Measurements from ENCODE around the gene IQGAP3. TPM values are rescaled to one million over a fixed set of nuclear protein-coding genes. Genes with fewer than 3 reads are reported as not detected.
"Not testable (repeated sequence)": the region's sequence is repeated elsewhere in the genome, so short reads cannot be mapped to it uniquely, and the experiment has no call there.

IQGAP3 gene, protein sequence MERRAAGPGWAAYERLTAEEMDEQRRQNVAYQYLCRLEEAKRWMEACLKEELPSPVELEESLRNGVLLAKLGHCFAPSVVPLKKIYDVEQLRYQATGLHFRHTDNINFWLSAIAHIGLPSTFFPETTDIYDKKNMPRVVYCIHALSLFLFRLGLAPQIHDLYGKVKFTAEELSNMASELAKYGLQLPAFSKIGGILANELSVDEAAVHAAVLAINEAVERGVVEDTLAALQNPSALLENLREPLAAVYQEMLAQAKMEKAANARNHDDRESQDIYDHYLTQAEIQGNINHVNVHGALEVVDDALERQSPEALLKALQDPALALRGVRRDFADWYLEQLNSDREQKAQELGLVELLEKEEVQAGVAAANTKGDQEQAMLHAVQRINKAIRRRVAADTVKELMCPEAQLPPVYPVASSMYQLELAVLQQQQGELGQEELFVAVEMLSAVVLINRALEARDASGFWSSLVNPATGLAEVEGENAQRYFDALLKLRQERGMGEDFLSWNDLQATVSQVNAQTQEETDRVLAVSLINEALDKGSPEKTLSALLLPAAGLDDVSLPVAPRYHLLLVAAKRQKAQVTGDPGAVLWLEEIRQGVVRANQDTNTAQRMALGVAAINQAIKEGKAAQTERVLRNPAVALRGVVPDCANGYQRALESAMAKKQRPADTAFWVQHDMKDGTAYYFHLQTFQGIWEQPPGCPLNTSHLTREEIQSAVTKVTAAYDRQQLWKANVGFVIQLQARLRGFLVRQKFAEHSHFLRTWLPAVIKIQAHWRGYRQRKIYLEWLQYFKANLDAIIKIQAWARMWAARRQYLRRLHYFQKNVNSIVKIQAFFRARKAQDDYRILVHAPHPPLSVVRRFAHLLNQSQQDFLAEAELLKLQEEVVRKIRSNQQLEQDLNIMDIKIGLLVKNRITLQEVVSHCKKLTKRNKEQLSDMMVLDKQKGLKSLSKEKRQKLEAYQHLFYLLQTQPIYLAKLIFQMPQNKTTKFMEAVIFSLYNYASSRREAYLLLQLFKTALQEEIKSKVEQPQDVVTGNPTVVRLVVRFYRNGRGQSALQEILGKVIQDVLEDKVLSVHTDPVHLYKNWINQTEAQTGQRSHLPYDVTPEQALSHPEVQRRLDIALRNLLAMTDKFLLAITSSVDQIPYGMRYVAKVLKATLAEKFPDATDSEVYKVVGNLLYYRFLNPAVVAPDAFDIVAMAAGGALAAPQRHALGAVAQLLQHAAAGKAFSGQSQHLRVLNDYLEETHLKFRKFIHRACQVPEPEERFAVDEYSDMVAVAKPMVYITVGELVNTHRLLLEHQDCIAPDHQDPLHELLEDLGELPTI (N-terminal part only)
- total RNA-seq (2014; rRNA removed; shearing (Covaris generic)) = 39.5 and 41.8 TPM in 2 replicates
- 14.8 and 16.1 TPM in 2 replicates for polyA plus RNA-seq (2015; cell fraction: cytosol; rRNA removed)
- 186 and 199 TPM in 2 replicates for polyA plus RNA-seq (2015; cell fraction: nucleus; rRNA removed)

DNA sequence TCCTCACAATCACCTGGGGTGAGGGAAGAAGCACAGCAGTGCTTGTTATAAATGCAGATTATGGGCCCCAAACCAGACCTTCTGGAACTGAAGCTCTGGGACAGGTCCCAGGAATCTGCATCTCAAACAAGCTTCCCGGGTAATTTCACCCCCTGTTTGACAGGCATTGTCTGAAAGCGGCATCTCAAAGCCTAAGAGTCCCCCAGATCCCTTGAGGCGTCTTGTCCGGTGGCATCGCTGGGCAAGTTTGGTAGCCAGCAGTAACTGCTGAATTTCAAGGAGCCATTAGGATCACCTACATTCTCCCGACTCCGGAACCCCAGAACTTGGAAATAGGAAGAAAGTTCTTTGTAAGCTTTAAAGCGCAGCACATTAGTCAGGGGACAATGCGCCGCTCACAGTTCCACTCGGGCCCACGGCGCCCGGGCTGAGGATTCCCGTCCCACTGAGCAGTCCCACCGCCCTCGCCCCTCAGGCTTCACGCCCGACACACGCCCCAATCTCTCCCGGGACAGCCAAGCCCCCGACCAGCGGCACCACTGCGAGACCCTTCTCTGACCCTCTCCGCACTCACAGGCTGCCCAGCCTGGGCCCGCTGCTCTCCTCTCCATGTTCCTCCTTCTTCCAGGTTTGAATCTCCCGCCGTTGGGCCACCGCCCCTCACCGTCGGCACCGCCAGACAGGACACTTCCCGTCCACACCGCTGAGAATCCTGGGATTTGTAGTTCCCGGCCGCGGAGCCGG, at the start of gene IQGAP3:
Gene IQGAP3, minus strand, starts transcription at position 647 of the 744 bp plus-strand sequence. Its CDS starts 36 bp downstream, at position 611.
- peak; percentile 73 for DNase-seq (ENCODE audit: low read depth)

DNA sequence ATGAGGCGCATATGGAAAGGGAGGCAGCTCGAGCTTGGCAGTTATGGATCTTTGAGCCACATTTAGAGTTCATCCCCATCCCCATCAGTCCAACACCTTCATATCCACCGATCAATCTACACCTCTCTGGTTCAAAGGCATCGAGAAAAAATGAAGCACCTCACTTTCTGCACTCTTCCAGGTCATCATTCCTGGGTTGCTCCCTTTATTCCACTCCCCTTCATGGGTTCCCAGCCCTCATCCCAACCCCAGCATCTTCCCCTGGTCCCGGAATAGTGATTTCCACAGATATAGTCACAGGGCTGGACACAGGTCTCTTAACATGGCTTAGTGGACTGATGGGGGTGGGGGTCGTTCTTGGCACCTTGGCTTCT, 47.2 kb upstream of the IQGAP3 start:
- no peak for DNase-seq (ENCODE audit: low read depth)

DNA sequence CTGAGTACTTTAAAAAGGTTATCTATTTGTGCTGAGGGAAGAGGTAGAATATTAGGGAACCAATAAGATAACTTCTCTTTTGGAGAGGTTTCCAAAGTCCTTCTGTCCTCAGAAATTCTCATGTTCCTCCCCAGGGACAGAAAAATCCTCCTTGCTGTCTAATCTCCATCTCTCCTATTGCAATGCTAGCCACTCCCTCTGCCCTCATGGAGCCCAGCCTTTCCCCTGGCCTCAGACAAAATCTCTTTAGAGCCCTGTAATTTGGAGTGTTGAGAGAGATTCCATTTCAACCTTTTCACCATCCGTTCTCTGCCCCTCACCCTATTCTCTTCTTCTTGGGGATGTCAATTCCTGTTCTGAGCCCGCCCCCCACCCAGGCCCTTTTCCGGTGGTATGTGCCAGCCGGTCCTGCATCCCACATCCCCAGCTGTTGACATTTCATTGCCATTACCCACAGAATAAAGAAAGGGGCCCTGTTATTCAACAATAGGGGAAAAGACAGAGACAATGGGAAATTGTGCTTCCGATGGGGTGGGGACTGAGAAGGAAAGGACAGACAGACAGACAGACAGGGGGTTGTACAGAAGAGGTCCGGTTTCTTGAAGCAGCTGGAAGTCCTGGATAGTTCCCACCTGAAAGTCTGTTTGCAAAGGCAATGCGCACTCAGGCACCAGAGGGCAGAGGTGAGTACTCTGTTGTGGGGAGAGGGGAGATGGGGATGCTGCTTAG, 46.7 kb upstream of the IQGAP3 start, which contains the start of gene HAPLN2:
Gene HAPLN2, plus strand, starts transcription at position 563 of the 729 bp plus-strand sequence. CDS start 4,076 bp downstream, outside the sequence.
- no peak for DNase-seq (ENCODE audit: low read depth)

DNA sequence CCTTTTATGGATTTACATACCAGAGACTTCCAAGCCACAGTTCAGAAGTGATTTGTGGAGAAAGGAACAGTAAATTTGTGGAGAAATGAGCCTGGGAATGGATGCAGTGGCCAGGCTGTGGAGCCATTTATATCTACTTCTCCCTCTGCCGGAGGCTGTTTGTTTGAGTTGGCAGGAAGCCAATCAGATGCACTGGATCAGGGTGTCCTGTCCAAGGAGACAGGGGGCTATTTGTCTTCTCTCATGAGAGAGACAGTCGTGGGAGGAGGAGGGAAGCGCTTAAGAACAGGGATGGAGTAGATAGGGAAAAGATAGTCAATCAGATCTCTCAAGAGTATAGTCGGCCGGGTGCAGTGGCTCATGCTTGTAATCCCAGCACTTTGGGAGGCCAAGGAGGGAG, 44.1 kb upstream of the IQGAP3 start:
- DNase-seq (ENCODE audit: low read depth) = no peak

DNA sequence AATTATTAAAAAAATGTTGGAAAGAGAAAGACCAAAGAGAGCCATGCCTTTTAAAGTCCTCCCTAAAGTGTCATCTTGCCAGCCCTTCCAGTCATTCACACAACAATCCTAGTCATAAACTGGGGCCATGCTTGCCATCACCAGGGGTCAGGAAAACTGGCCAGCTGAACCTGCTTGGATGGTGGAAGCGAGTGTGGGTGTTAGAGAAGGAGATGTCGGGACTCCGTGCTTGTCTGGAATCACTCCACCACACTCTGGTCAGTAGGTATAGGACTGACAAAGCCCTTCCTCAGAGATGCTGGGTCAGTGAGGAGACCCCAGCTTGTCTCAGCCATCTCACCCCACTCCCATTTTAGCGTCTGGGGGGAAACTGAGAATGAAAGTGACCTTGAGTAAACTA, 43.6 kb upstream of the IQGAP3 start:
- DNase-seq (ENCODE audit: low read depth) = no peak

DNA sequence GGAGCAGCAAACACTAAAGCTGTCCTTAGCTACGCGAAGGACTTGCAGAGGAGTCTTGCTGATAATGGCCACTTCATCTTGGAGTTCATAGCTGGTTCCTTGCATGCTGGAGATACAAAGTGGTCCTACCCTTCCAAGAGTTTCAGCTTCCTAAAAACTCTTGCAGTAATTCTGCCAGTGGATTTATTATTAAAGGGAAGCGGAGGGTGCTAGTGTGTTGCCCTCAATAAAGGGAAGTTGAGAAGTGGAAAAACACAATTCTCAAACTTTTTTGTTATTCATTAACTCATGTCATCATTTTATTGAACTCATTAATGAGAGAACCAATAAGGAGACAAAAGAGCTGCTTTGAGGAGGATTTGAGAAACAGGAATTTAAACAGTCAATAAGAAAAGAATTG, 40.3 kb upstream of the IQGAP3 start:
- no peak for DNase-seq (ENCODE audit: low read depth)

DNA sequence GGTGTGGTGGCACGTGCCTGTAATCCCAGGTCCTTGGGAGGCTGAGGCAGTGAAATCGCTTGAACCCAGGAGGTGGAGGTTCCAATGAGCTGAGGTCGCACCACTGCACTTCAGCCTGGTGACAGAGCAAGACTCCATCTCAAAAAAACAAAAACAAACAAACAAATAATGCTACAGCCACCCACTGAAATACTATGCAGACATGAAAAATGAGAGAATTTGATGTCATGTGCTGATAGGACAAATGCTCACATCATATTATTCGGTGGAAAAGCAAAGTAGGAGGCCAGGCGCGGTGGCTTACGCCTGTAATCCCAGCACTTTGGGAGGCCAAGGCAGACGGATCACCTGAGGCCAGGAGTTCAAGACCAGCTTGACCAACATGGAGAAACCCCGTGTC, 37.7 kb upstream of the IQGAP3 start:
- not testable (repeated sequence) for DNase-seq (ENCODE audit: low read depth)

DNA sequence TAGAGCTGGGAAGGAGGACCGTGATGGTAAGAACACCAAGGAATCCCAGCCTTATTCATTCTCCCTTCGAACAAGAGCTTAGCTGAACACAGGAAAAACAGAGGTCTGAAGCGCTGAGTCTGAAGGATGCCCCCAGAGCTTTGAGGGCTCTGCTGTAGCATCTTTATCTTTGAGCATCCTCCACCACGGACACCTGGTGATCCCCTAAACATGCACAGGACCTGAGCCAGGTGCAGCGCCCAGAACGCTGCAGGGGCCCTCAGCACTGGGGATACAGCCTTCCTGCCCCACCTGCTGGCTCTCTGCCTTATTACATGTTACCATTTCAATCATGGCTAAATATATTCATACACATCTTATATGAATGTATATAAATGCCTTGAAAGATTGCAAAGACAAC, 36.6 kb upstream of the IQGAP3 start:
- no peak for DNase-seq (ENCODE audit: low read depth)

DNA sequence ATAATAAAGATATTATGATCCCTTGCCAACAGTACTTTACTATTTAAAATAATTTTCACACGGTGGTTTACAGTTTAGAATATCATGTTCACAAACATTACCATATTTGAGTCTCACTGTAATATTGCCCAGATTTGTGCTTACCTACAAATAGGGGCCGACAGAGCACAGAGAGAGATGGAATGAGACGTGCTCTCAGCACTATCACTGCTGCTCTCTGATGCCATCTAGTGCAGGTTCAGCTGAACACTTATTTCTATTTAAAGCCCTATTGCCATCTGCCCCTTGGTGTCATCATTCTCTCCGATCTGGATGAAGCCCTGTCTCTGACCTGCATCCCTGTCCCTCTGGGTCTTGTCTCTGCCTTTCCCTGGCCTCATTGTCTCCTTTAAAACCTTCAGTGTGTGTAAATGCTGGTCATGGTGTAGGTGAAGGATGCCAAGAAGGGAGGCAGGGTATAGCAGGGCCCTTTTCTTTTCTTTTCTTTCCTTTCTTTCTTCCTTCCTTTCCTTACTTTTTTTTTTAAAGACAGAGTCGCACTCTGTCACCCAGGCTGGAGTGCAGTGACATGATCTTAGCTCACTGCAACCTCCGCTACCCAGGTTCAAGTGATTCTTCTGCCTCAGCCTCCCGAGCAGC, 35.8 kb upstream of the IQGAP3 start:
- DNase-seq (ENCODE audit: low read depth) = peak; percentile 68

DNA sequence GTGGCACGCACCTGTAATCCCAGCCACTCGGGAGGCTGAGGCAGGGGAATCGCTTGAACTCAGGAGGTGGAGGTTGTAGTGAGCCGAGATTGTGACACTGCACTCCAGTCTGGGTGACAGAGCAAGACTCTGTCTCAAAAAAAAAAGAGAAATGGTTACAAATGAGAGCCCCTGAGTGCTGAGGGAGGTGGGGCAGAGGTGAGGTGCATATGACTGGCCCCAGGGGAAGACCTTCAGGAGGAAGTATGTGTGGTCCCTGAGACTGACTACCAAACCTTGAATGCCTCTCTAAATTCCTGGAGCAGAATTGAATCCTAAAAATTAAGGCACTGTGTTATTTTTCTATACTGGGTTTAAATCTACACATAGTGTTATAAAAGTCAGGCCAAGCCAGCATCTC, 35.0 kb upstream of the IQGAP3 start:
- DNase-seq (ENCODE audit: low read depth) = not testable (repeated sequence)

DNA sequence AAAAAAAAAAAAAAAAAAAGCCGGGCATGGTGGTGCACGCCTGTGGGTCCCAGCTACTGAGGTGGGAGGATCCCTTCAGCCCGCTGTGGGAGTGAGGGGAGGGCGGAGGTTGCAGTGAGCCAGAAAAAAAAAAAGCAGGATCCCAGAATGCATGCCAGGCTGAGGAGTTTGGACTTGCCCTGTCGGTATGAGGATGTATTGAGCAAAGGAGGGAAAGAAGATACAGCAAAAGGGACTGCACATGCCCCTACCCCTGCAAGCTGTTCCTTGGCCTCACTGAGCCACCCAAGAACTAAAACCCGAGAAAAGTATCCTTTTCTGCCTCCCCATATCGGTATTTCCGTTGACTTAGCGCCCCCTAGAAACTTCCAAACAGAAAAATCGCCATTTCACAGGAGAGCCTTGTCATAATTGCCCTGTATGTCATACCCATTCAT, 30.2 kb upstream of the IQGAP3 start:
- no peak for DNase-seq (ENCODE audit: low read depth)

DNA sequence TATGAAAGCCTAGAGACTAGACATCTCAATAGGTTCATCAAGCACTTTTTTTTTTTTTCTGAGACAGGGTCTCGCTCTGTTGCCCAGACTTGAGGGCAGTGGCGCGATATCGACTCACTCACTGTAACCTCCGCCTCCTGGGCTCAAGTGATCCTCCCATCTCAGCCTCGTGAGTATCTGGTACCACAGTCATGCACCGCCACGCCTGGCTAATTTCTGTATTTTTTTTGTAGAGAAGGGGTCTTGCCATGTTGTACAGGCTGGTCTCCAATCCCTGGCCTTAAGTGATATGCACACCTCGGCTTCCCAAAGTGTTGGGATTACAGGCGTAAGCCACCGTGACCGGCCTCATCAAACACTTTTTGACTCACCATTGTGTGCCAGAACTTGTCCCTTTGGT, 29.5 kb upstream of the IQGAP3 start:
- DNase-seq (ENCODE audit: low read depth) = no peak

DNA sequence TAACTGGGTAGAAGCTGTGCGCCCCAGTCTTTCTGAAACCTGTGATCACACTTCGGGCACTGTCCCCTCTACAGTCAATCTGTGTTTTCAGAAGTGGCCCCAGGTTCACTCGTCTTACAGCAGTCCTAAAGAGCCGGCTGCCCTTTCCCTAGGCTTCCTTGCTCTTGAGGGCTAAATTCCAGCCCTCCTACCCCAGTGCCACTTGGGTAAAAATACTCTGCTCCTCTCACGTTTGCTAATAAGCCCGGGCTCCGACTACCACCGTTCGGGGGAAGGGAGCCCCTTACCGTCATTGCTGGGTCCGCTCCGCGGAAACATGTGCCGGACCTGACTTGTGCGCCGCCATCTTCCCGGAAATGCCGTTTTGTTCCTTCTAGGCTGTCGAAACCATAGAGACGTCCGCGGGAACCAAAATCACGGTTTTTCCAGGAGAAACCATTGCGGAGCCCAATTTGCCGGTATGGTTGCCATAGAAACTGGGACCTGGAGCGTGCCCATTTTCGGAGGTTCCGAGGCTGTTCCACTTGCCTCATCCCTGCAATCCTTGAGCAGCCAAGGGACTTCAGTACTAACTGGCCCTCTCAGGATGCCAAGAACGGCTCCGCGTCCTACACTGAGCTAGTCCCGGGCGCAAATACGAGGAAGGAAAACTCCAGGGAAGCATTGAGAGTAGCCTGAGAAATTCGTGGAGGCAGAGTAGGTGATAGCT, 28.9 kb upstream of the IQGAP3 start, which contains the start of gene GPATCH4:
Gene GPATCH4, minus strand, starts transcription at position 358 of the 709 bp plus-strand sequence.
- DNase-seq (ENCODE audit: low read depth) = peak; percentile 87

DNA sequence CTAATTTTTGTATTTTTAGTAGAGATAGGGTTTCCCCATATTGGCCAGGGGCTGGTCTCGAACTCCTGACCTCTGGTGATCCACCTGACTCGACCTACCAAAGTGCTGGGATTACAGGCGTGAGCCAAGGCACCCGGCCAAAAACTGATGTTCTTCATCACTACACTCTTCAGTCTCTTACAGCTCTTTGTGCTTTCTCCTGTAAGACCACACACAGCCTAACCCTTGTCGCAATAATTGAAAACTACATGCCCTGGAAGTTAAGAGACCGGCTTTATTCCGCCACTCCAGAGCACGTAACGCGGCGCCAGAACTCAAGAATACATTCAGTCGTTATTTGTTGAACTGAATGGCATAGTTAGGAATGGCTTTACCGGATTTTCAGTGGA, 28.4 kb upstream of the IQGAP3 start:
- no peak for DNase-seq (ENCODE audit: low read depth)

DNA sequence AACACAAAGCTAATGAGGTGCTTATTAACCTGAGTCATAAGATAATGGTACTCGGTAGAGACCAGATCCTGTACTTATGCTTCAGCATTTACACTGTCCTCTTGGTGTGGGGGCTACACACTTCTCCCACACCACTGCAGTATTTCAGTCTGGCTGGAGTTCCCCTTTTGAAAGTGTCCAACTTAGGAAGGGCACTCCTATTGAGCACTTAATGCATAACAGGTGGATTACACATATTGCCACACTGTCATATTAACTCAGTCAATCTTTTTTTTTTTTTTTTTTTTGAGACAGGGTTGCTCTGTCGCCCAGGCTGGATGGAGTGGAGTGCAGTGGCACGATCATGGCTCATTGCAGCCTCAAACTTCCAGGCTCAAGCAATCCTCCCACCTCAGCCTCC, 27.4 kb upstream of the IQGAP3 start:
- peak; percentile 46 for DNase-seq (ENCODE audit: low read depth)

DNA sequence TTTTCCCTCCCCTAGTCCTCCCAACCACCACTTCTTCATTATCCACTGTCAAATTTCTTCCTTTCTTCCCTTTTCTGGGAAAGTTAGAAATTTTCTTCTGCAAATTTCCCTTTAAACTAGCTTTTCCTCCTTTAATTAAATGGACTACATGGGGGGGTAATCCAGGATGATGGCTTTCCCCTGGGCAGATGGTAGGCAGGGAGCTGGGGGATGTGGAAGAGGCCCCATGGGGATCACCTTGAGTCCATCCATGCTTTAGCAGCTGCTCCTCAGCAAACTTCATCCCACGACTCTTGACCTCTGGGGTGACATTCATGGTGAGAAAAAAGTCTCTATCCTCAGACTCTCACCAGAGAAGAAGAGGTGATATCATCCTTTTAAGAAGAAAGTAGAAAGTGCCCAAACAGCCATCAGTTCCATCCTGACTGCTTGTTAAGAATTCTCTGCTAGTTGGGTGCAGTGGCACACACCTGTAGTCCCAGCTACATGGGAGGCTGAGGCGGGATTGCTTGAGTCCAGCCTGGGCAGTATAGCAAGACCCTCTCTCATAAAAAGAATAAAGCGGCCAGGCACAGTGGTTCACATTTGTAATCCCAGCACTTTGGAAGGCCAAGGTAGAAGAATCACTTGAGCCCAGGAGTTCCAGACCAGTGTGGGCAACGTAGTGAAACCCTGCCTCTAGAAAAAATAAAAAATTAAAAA, 26.5 kb upstream of the IQGAP3 start:
- no peak for DNase-seq (ENCODE audit: low read depth)

DNA sequence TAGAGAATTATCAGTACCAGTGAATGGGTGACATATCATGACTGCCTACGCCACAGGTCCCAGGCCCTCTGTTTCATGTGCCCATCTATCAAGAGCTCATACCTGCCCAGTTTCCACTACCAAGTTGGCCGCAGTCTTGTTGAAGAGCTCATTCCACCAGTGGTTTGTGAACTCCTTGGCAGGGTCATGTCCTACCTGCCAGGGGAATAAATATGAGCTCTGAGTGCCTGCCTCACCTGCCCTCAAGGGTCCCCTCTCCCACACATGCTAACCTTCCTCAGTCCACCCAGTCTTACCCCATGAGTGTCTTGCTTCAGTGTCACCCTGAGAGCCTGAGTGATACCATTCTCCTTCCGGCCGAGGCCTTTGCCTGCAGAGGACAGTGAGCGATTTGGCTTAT, 25.8 kb upstream of the IQGAP3 start:
- DNase-seq (ENCODE audit: low read depth) = no peak

DNA sequence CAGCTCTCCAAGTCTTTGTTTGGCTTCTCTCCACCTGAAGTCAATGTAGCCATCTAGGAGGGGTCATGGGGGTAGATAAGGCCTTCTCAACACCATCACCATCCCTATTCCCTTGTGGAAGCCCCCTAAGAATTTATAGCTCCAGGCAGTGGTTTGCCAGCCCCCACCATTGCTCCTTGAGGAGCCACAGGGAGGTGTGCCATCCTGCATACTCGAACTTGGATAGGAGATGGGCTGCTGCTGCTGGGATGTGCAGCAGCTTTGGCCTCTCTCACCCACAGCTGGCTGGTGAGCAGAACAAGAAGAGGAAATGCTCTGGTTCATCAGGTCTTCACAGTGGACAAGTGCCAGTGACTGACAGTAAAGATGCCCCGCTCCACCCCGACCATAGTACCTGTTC, 24.1 kb upstream of the IQGAP3 start:
- DNase-seq (ENCODE audit: low read depth) = no peak

Measured in HT1080 (cell line).